ENCODE results near the gene LRRC59. TPM values are rescaled to one million over a fixed set of nuclear protein-coding genes. Genes with fewer than 3 reads are reported as not detected.
A peak's percentile ranks its signal among the peaks of the same experiment; 100 is the strongest.

LRRC59 gene
- total RNA-seq, 1 experiment from 2014 or later: 221 TPM

DNA sequence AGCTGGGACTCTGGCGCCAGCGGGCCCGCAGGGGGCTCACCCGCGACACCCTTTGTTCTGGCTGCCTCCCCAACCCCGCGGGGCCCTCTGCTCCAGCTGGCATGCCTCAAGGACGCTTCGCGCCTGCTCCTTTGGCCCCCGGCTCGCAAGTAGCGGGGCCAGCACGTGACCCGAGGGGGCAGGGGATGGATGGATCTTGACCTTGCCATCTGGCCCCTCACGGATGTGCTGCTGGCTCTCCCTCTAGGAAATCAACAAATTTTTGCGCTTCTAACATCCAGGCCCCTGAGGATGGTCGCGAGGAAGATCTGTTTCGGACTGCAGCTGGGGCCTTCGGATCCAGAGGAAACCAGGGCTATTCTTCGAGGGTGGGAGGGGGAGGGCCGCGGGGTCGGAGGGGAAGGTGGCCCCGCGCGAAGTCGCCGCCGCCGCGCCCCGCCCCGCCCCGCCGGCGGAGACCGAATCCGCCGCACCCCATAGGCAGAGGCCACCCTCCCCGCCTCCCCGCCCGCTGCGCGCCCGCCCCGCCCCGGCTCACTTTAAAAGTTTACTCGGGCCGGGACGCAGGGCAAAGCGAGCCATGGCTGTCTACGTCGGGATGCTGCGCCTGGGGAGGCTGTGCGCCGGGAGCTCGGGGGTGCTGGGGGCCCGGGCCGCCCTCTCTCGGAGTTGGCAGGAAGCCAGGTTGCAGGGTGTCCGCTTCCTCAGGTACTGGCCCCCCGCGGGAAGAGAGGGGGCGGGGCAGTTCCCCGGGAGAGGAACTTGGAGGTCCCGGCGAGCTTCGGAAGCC is 28.6 kb upstream of the LRRC59 start, which contains the start of gene ACSF2:
TSS of gene ACSF2 (plus strand) at position 537 of the 790 bp plus-strand sequence. CDS start at position 581, 44 bp downstream.
- TF ChIP-seq TCF7L2 (IDR thresholded peaks at IDR 0.05; ENCODE audit: borderline replicate concordance, extremely low read depth, insufficient read depth, insufficient read length) (peak; percentile 16), FOSL1 (IDR thresholded peaks at IDR 0.05; ENCODE audit: low read depth) (no peak), POLR2AphosphoS5 (IDR thresholded peaks at IDR 0.05; ENCODE audit: low read depth, low read length) (peak; percentile 88), YY1 (IDR thresholded peaks at IDR 0.05; ENCODE audit: extremely low read depth, insufficient replicate concordance, low read depth, low read length) (peak; percentile 70)
- POLR2A ChIA-PET: interaction anchor here (1.1 to 2.5 kb wide), 2 partner anchors 26 to 28 kb away, joined by 3 to 14 read pairs; partner anchors contain the start of gene LRRC59
- Histone ChIP-seq H3K79me2 (ENCODE audit: insufficient read depth, low read length) (0 out of 2 replicates have a peak, but pooled peaks cover 7% of the 10 kb centered on the region), H3K4me1 (ENCODE audit: control insufficient read depth in 1 of 2, insufficient read depth in 2 of 2, low read length in 2 of 2) (peaks cover 31 to 50% of the 10 kb centered on the region in 2 experiments), H3K9me2 (ENCODE audit: insufficient read depth) (no peaks in the 10 kb centered on the region), H3K9ac (ENCODE audit: low read length) (peak within 1 kb of the TSS; percentile 59), H3K36me3 (ENCODE audit: control insufficient read depth in 1 of 2, insufficient read depth in 2 of 2, low read length in 2 of 2) (no peaks in the 10 kb centered on the region; a peak in 1 of 4 replicates), H4K20me1 (ENCODE audit: insufficient read depth) (no peaks in the 10 kb centered on the region), H3K27me3 (ENCODE audit: insufficient read depth, low read length) (no peaks in the 10 kb centered on the region), H2AFZ (ENCODE audit: low read depth, low read length, poor library complexity, severe bottlenecking) (peak within 1 kb of the TSS; percentile 5), H3K4me3 (replicated peaks in 1 of 2; ENCODE audit: low read depth in 1 of 2, low read length in 2 of 2) (peak within 1 kb of the TSS; percentile 63 to 73), H3K9me3 (ENCODE audit: control insufficient read depth in 1 of 2, insufficient read depth in 1 of 2, low read depth in 1 of 2, low read length in 2 of 2) (no peaks in the 10 kb centered on the region), H3K27ac (ENCODE audit: low read depth, low read length) (peak within 1 kb of the TSS; percentile 73), H3K4me2 (ENCODE audit: low read length) (peak within 1 kb of the TSS; percentile 89)
- ATAC-seq: peak; percentile 76
- intact Hi-C loops (cut with micrococcal nuclease): no loop called here
- CTCF ChIA-PET: interaction anchor here (0.9 to 4.3 kb wide), 3 partner anchors 11 to 29 kb away, joined by 3 to 20 read pairs (median 7); partner anchors contain the start of gene LRRC59
- no TSS peak for BruUV-seq (replicated peaks)
- no peak for DNase-seq (ENCODE audit: low read depth, low spot score)
- RAD21 ChIA-PET (ENCODE audit: low non-redundant PET in 1 of 2, low total read pairs in 2 of 2, uncharacterized antibody in 2 of 2, unreplicated experiment in 2 of 2): no interaction called here

DNA sequence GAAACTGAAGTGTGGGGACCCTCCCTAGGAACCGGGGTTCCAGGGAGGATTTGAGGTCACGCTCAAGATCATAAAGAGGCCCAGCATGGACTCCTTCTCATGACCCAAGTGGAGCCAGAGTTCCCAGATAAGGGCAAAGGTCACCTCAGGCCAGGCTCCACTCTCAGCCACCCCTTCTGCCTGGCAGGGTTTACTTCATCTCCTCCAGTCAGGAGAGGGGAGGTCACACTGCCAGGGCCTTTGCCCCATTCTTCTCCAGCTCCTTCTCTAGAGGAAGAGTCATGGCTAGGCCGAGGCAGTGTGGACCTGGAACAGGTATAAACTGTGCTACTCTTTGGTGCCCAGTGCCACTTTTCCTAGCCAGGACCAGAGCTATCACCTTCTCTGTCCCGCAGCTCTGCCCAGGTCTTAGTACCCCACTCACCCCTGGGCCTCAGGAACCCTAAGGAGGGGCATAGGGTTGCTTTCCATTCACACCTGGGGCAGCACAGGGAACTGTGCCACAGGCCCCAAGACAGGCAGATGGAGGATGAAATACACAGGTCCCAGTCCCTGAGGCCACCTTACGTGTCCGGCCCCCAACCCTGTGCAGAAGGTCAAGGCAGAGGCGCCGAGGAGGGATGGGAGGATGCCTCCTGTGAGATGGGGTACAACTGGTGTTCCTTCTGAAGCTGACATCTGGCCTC is 27.8 kb upstream of the LRRC59 start:
- CTCF ChIA-PET: interaction anchor here (0.9 kb wide), 1 partner anchor 28 kb away, joined by 3 read pairs; the partner anchor contains the start of gene LRRC59
- no peaks in the 10 kb centered on the region for H3K9me2 ChIP-seq (ENCODE audit: insufficient read depth)
- peak overlapping the region; percentile 59; the same call in 1 of the 2 replicates for H3K9ac ChIP-seq (ENCODE audit: low read length)
- peaks cover 31 to 50% of the 10 kb centered on the region in 2 experiments for H3K4me1 ChIP-seq (ENCODE audit: control insufficient read depth in 1 of 2, insufficient read depth in 2 of 2, low read length in 2 of 2)
- ATAC-seq (no peak), DNase-seq (ENCODE audit: low read depth, low spot score) (no peak)
- peak overlapping the region; percentile 63 to 73 for H3K4me3 ChIP-seq (replicated peaks in 1 of 2; ENCODE audit: low read depth in 1 of 2, low read length in 2 of 2)
- H3K9me3 ChIP-seq (ENCODE audit: control insufficient read depth in 1 of 2, insufficient read depth in 1 of 2, low read depth in 1 of 2, low read length in 2 of 2): no peaks in the 10 kb centered on the region
- POLR2A ChIA-PET: no interaction called here
- H2AFZ ChIP-seq (ENCODE audit: low read depth, low read length, poor library complexity, severe bottlenecking): no peak overlapping the region
- no peaks in the 10 kb centered on the region for H4K20me1 ChIP-seq (ENCODE audit: insufficient read depth)
- no peaks in the 10 kb centered on the region for H3K27me3 ChIP-seq (ENCODE audit: insufficient read depth, low read length)
- 0 out of 2 replicates have a peak, but pooled peaks cover 7% of the 10 kb centered on the region for H3K79me2 ChIP-seq (ENCODE audit: insufficient read depth, low read length)
- intact Hi-C loops (cut with micrococcal nuclease): no loop called here
- H3K4me2 ChIP-seq (ENCODE audit: low read length): peak overlapping the region; percentile 89
- BruUV-seq (replicated peaks): no TSS peak
- RAD21 ChIA-PET (ENCODE audit: low non-redundant PET in 1 of 2, low total read pairs in 2 of 2, uncharacterized antibody in 2 of 2, unreplicated experiment in 2 of 2): no interaction called here
- no peaks in the 10 kb centered on the region; a peak in 1 of 4 replicates for H3K36me3 ChIP-seq (ENCODE audit: control insufficient read depth in 1 of 2, insufficient read depth in 2 of 2, low read length in 2 of 2)
- peak overlapping the region; percentile 56; the same call in 1 of the 2 replicates for H3K27ac ChIP-seq (ENCODE audit: low read depth, low read length)
- TF ChIP-seq ELF1 (IDR thresholded peaks at IDR 0.05; ENCODE audit: borderline replicate concordance, low read depth) (no peak), ZNF274 (IDR thresholded peaks at IDR 0.05; ENCODE audit: low read depth, low read length) (no peak), EZH2phosphoT487 (IDR thresholded peaks at IDR 0.05; ENCODE audit: borderline replicate concordance) (no peak), ZFX (IDR thresholded peaks at IDR 0.05) (no peak), POLR2AphosphoS5 (IDR thresholded peaks at IDR 0.05; ENCODE audit: low read depth, low read length) (no peak), EZH2 (IDR thresholded peaks at IDR 0.05) (no peak)
- TF ChIP-seq, protein P1, sequence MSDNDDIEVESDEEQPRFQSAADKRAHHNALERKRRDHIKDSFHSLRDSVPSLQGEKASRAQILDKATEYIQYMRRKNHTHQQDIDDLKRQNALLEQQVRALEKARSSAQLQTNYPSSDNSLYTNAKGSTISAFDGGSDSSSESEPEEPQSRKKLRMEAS (IDR thresholded peaks at IDR 0.05): no peak
- TF ChIP-seq, protein P2, sequence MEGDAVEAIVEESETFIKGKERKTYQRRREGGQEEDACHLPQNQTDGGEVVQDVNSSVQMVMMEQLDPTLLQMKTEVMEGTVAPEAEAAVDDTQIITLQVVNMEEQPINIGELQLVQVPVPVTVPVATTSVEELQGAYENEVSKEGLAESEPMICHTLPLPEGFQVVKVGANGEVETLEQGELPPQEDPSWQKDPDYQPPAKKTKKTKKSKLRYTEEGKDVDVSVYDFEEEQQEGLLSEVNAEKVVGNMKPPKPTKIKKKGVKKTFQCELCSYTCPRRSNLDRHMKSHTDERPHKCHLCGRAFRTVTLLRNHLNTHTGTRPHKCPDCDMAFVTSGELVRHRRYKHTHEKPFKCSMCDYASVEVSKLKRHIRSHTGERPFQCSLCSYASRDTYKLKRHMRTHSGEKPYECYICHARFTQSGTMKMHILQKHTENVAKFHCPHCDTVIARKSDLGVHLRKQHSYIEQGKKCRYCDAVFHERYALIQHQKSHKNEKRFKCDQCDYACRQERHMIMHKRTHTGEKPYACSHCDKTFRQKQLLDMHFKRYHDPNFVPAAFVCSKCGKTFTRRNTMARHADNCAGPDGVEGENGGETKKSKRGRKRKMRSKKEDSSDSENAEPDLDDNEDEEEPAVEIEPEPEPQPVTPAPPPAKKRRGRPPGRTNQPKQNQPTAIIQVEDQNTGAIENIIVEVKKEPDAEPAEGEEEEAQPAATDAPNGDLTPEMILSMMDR (IDR thresholded peaks at IDR 0.05 in 2 of 3, conservative IDR thresholded peaks at IDR 0.05 in 1 of 3; ENCODE audit: borderline replicate concordance in 1 of 3, insufficient read depth in 1 of 3, low read depth in 2 of 3, low read length in 2 of 3): no peak
